Measurements from ENCODE around the gene IARS1.

The IARS1 gene

GRCh38 chr9:92257327-92257726 lies 36.2 kb downstream of the IARS1 start:
- Histone ChIP-seq H3K4me1 (ENCODE audit: low read length) (no peaks in the 10 kb centered on the region), H3K9me3 (ENCODE audit: insufficient read depth, low read length) (no peaks in the 10 kb centered on the region), H4K20me1 (ENCODE audit: insufficient read depth, low read length) (no peaks in the 10 kb centered on the region), H3K79me2 (ENCODE audit: low read length) (peaks cover 3% of the 10 kb centered on the region; the same call in 1 of the 2 replicates), H3K27ac (ENCODE audit: low read length) (no peak overlapping the region), H3K27me3 (ENCODE audit: low read depth, low read length) (no peaks in the 10 kb centered on the region), H3K36me3 (replicated peaks; ENCODE audit: low read depth, low read length) (peaks cover 71% of the 10 kb centered on the region), H3K4me3 (ENCODE audit: low read length) (no peak overlapping the region), H3K9ac (ENCODE audit: low read length) (no peak overlapping the region), H2AFZ (ENCODE audit: low read depth, low read length) (no peak overlapping the region), H3K4me2 (ENCODE audit: low read length) (no peak overlapping the region)
- TF ChIP-seq, protein P1, sequence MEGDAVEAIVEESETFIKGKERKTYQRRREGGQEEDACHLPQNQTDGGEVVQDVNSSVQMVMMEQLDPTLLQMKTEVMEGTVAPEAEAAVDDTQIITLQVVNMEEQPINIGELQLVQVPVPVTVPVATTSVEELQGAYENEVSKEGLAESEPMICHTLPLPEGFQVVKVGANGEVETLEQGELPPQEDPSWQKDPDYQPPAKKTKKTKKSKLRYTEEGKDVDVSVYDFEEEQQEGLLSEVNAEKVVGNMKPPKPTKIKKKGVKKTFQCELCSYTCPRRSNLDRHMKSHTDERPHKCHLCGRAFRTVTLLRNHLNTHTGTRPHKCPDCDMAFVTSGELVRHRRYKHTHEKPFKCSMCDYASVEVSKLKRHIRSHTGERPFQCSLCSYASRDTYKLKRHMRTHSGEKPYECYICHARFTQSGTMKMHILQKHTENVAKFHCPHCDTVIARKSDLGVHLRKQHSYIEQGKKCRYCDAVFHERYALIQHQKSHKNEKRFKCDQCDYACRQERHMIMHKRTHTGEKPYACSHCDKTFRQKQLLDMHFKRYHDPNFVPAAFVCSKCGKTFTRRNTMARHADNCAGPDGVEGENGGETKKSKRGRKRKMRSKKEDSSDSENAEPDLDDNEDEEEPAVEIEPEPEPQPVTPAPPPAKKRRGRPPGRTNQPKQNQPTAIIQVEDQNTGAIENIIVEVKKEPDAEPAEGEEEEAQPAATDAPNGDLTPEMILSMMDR (IDR thresholded peaks at IDR 0.05; ENCODE audit: low read depth, low read length) = no peak
- TF ChIP-seq EZH2phosphoT487 (IDR thresholded peaks at IDR 0.05; ENCODE audit: low read depth) = no peak

DNA sequence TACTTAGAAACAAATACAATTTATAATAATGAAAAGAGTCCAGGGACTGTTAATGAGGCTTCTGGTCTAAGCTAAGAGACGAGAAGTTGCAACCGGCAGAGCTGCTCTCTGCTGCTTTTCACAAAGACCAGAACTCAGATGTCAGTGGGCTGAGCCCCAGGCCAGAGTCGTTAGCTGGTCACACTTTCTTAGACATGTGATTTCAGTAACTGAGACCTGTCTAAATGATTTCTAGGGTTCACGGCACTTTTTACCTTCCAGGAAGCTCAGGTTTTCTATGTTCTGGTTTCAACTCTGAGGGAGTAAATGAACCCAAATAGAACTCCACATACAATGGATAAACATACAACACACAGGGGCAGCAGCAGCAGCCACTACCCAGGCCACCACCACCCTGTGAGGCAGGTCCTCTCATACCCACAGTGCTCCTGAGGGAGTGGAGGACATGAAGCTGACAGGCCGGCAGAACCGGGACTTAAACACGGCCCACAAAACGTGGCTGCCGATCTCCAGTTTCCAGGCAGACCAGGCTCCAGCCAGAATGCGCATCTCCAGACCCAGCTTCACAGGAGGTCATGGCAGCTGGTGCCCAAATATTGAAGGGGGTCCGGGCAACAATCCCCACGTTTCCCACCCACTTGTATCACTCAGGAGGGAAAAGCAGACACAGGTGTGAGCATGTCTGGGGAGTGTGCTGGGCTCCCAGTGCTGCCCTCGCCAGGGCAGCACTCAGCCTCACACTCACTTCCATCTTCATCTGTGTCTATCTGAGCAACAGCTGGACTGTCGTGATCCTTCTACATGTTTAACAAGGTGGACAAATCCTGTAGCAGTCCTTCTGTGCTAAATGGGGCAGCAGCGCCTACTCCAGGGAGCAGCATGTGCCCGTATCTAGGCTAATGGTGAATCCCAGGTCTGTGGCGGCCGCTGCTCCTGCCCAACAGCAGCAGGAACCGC lies 38.8 kb downstream of the IARS1 start:
- H3K36me3 ChIP-seq (replicated peaks; ENCODE audit: low read depth, low read length) = peaks cover 77% of the 10 kb centered on the region
- no peaks in the 10 kb centered on the region for H3K9me3 ChIP-seq (ENCODE audit: insufficient read depth, low read length)
- no peak overlapping the region for H2AFZ ChIP-seq (ENCODE audit: low read depth, low read length)
- no peak overlapping the region for H3K9ac ChIP-seq (ENCODE audit: low read length)
- TF ChIP-seq EZH2phosphoT487 (IDR thresholded peaks at IDR 0.05; ENCODE audit: low read depth) = no peak
- TF ChIP-seq, protein P1 (IDR thresholded peaks at IDR 0.05; ENCODE audit: low read depth, low read length) = no peak
- H3K79me2 ChIP-seq (ENCODE audit: low read length) = peaks cover 3% of the 10 kb centered on the region; the same call in 1 of the 2 replicates
- no peak overlapping the region for H3K27ac ChIP-seq (ENCODE audit: low read length)
- no peak overlapping the region for H3K4me3 ChIP-seq (ENCODE audit: low read length)
- no peaks in the 10 kb centered on the region for H3K4me1 ChIP-seq (ENCODE audit: low read length)
- no peaks in the 10 kb centered on the region for H3K27me3 ChIP-seq (ENCODE audit: low read depth, low read length)
- no peaks in the 10 kb centered on the region for H4K20me1 ChIP-seq (ENCODE audit: insufficient read depth, low read length)
- no peak overlapping the region for H3K4me2 ChIP-seq (ENCODE audit: low read length)

- Histone ChIP-seq H3K27me3 (ENCODE audit: low read depth, low read length) (no peaks in the 10 kb centered on the region), H3K27ac (ENCODE audit: low read length) (no peak overlapping the region), H3K36me3 (replicated peaks; ENCODE audit: low read depth, low read length) (peaks cover 72% of the 10 kb centered on the region), H3K4me2 (ENCODE audit: low read length) (no peak overlapping the region), H3K9me3 (ENCODE audit: insufficient read depth, low read length) (no peaks in the 10 kb centered on the region), H2AFZ (ENCODE audit: low read depth, low read length) (no peak overlapping the region), H3K4me3 (ENCODE audit: low read length) (no peak overlapping the region), H3K4me1 (ENCODE audit: low read length) (no peaks in the 10 kb centered on the region), H3K79me2 (ENCODE audit: low read length) (peaks cover 3% of the 10 kb centered on the region; the same call in 1 of the 2 replicates), H3K9ac (ENCODE audit: low read length) (no peak overlapping the region), H4K20me1 (ENCODE audit: insufficient read depth, low read length) (no peaks in the 10 kb centered on the region)
- TF ChIP-seq, protein P1 (IDR thresholded peaks at IDR 0.05; ENCODE audit: low read depth, low read length) = no peak
- TF ChIP-seq EZH2phosphoT487 (IDR thresholded peaks at IDR 0.05; ENCODE audit: low read depth) = no peak
Observed at GRCh38 chr9:92253656-92254055, 39.8 kb downstream of the IARS1 start.

DNA sequence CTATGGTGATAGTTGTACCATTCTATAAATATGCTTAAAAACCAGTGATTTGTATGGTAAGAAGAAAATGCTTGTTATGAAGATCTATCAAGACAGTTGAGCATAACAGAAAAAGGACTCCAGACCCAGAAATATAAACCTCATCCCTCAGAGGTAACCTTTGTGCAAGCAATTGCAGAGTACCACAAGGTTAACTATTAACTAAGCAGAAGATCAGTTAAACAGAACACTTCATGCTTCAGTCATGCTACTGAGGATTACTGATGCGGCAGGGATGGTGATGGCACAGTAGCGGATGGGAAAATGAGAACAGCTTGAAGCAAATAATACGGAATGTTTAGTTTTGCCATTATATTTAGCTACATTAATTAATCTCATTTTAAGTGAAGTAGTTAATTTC lies 45.5 kb downstream of the IARS1 start:
- Histone ChIP-seq H4K20me1 (ENCODE audit: insufficient read depth, low read length) (no peaks in the 10 kb centered on the region; the same call in 1 of the 2 replicates), H3K27me3 (ENCODE audit: low read depth, low read length) (no peaks in the 10 kb centered on the region), H3K9me3 (ENCODE audit: insufficient read depth, low read length) (no peaks in the 10 kb centered on the region), H3K4me1 (ENCODE audit: low read length) (no peaks in the 10 kb centered on the region), H3K4me2 (ENCODE audit: low read length) (no peak overlapping the region), H2AFZ (ENCODE audit: low read depth, low read length) (no peak overlapping the region), H3K36me3 (replicated peaks; ENCODE audit: low read depth, low read length) (peaks cover 71% of the 10 kb centered on the region), H3K4me3 (ENCODE audit: low read length) (no peak overlapping the region), H3K27ac (ENCODE audit: low read length) (no peak overlapping the region), H3K9ac (ENCODE audit: low read length) (no peak overlapping the region), H3K79me2 (ENCODE audit: low read length) (no peaks in the 10 kb centered on the region)
- TF ChIP-seq, protein P1 (IDR thresholded peaks at IDR 0.05; ENCODE audit: low read depth, low read length) = no peak
- no peak for TF ChIP-seq EZH2phosphoT487 (IDR thresholded peaks at IDR 0.05; ENCODE audit: low read depth)
